Measurements from ENCODE around the gene LYZL1. TPM values are rescaled to one million over a fixed set of nuclear protein-coding genes. Genes with fewer than 3 reads are reported as not detected.
"Not testable (repeated sequence)": the region's sequence is repeated elsewhere in the genome, so short reads cannot be mapped to it uniquely, and the experiment has no call there.

LYZL1 gene
- total RNA-seq, 1 donor from 2014 or later: not detected

DNA sequence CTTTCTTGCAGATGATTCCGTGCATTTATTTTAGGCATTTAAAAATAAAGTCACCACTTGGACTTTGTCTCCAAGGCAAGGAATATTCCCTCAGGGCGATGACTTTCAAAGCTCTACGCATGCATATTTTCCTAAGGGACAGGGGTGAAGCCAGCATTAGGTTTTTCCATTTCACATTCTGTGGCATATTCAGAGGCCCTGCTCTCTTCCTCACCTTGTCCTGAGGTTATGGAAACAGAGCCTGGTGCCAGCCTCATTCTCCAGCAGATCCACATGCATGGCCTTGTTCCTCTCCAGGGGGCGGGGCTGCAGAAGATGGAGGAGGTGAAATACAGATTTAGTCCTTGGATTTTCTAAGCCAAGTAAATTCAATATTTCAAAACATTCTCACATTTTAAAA lies 11.6 kb upstream of the LYZL1 start:
- no peak overlapping the region for H3K27ac Mint-ChIP-seq
- H3K4me1 Mint-ChIP-seq (ENCODE audit: low read depth): peaks cover 3% of the 10 kb centered on the region

DNA sequence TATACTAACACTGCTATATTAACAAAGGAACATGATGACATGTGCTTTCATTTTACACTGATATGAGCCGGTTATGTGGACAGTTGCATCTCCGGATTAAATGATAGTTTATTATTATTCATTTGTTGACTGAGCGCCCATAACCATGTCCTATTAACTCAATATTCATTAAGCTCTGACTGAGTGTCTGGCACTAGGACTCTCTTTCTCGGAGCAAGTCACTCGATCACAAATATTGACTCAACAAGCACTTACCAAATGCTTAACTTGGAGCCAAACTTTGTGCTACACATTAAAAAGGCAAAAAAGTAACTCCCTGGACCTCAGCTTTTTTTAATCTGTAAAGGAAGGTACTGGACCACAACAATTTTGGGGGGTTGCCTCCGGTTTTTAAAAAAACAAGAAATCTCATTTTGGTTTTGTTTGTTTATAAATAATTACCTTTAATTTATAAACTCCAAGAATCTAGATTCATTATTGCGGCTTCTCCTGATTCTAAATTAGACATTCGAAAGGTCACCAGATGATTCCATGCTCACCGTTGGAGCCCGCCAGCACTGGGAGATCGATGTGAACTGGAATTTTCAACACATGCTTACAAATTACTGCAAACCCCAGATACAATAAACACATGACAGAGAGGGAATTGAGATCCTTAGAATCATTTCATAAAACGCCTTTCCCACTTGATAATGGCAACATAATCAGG lies 8.9 kb upstream of the LYZL1 start:
- Mint-ChIP-seq H3K27ac (no peak overlapping the region), H3K4me3 (ENCODE audit: low read depth) (no peak overlapping the region), H3K9me3 (ENCODE audit: low read depth) (no peaks in the 10 kb centered on the region), H3K36me3 (ENCODE audit: insufficient read depth) (no peaks in the 10 kb centered on the region), H3K27me3 (no peaks in the 10 kb centered on the region), H3K4me1 (ENCODE audit: low read depth) (peaks cover 5% of the 10 kb centered on the region)
- DNase-seq (ENCODE audit: low spot score, unreplicated experiment): no peak
- TF ChIP-seq, protein P1, sequence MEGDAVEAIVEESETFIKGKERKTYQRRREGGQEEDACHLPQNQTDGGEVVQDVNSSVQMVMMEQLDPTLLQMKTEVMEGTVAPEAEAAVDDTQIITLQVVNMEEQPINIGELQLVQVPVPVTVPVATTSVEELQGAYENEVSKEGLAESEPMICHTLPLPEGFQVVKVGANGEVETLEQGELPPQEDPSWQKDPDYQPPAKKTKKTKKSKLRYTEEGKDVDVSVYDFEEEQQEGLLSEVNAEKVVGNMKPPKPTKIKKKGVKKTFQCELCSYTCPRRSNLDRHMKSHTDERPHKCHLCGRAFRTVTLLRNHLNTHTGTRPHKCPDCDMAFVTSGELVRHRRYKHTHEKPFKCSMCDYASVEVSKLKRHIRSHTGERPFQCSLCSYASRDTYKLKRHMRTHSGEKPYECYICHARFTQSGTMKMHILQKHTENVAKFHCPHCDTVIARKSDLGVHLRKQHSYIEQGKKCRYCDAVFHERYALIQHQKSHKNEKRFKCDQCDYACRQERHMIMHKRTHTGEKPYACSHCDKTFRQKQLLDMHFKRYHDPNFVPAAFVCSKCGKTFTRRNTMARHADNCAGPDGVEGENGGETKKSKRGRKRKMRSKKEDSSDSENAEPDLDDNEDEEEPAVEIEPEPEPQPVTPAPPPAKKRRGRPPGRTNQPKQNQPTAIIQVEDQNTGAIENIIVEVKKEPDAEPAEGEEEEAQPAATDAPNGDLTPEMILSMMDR (IDR thresholded peaks at IDR 0.05; ENCODE audit: unreplicated experiment): no peak

More for the DNA sequence above, 11.6 kb upstream of the LYZL1 start:
- Mint-ChIP-seq H3K4me3 (ENCODE audit: low read depth) (no peak overlapping the region), H3K9me3 (ENCODE audit: low read depth) (no peaks in the 10 kb centered on the region), H3K36me3 (ENCODE audit: insufficient read depth) (no peaks in the 10 kb centered on the region), H3K27me3 (peaks cover 15% of the 10 kb centered on the region)
- TF ChIP-seq, protein P1 (IDR thresholded peaks at IDR 0.05; ENCODE audit: unreplicated experiment): no peak
- no peak for DNase-seq (ENCODE audit: low spot score, unreplicated experiment)

DNA sequence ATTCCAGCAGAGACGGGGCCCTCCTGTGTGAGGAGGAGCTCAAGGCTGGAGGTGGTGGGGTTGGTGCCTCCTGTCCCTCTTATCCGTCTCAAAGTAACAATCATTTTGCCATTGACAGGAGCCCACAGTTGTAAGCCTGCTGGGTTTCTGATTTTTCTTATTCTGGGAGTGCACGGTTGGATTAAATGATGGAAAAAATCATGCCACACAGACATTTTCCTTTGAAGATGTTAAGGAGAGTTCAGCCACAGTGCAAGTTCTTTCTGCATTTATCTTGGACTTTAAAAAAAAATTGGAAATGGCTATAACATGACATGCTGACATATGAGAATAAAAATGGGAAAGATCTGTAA lies 8.4 kb upstream of the LYZL1 start:
- DNase-seq (ENCODE audit: low spot score, unreplicated experiment): no peak
- no peaks in the 10 kb centered on the region for H3K9me3 Mint-ChIP-seq (ENCODE audit: low read depth)
- no peak overlapping the region for H3K27ac Mint-ChIP-seq
- no peaks in the 10 kb centered on the region for H3K27me3 Mint-ChIP-seq
- H3K36me3 Mint-ChIP-seq (ENCODE audit: insufficient read depth): no peaks in the 10 kb centered on the region
- H3K4me1 Mint-ChIP-seq (ENCODE audit: low read depth): peaks cover 5% of the 10 kb centered on the region
- no peak overlapping the region for H3K4me3 Mint-ChIP-seq (ENCODE audit: low read depth)
- TF ChIP-seq, protein P1 (IDR thresholded peaks at IDR 0.05; ENCODE audit: unreplicated experiment): no peak

DNA sequence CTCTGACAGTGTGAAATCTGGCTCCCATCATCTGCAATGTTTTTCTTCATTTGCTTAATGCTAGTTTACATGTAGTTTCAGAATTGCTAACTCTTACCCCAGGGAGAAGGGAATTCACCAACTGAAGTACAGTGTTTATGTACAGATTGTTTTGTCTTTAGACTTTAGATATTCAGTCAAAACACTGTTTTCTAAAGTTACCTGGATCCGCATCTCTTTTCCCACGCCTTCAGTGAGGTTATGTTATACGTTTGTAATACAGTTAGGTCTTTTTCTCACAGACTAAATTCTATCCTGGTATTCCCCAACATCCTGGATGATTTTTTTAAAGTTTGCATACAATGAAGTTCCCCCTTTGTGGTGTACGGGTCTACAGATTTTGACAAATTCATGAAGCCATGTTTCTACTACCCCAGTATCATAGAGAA lies 3.2 kb upstream of the LYZL1 start:
- Mint-ChIP-seq H3K4me1 (ENCODE audit: low read depth) (peaks cover 2% of the 10 kb centered on the region), H3K27ac (no peak overlapping the region), H3K9me3 (ENCODE audit: low read depth) (no peaks in the 10 kb centered on the region), H3K27me3 (no peaks in the 10 kb centered on the region), H3K36me3 (ENCODE audit: insufficient read depth) (no peaks in the 10 kb centered on the region), H3K4me3 (ENCODE audit: low read depth) (no peak overlapping the region)
- TF ChIP-seq, protein P1 (IDR thresholded peaks at IDR 0.05; ENCODE audit: unreplicated experiment): no peak
- no peak for DNase-seq (ENCODE audit: low spot score, unreplicated experiment)

DNA sequence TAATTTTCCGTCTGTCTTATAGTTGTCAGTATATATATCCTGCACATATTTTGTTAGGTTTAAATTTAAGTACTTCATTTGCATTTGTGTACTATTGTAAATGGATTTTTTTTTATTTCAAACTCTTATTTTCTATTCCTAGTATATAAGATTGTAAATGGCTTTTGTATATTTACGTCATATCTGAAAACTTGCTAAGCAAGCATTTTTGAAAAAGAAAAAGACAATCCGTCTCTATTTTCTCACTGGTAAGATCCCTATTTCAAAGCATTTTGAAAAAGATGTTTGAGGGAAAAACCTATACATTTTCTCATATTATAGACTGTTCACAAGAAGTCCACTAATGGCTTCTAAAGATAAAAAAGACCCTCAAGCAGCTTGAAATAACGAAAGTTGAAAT lies 1.2 kb upstream of the LYZL1 start:
- H3K36me3 Mint-ChIP-seq (ENCODE audit: insufficient read depth): no peaks in the 10 kb centered on the region
- no peak for DNase-seq (ENCODE audit: low spot score, unreplicated experiment)
- H3K4me3 Mint-ChIP-seq (ENCODE audit: low read depth): no peak overlapping the region
- TF ChIP-seq, protein P1 (IDR thresholded peaks at IDR 0.05; ENCODE audit: unreplicated experiment): no peak
- no peak overlapping the region for H3K27ac Mint-ChIP-seq
- H3K9me3 Mint-ChIP-seq (ENCODE audit: low read depth): no peaks in the 10 kb centered on the region
- H3K4me1 Mint-ChIP-seq (ENCODE audit: low read depth): peaks cover 2% of the 10 kb centered on the region
- H3K27me3 Mint-ChIP-seq: no peaks in the 10 kb centered on the region

DNA sequence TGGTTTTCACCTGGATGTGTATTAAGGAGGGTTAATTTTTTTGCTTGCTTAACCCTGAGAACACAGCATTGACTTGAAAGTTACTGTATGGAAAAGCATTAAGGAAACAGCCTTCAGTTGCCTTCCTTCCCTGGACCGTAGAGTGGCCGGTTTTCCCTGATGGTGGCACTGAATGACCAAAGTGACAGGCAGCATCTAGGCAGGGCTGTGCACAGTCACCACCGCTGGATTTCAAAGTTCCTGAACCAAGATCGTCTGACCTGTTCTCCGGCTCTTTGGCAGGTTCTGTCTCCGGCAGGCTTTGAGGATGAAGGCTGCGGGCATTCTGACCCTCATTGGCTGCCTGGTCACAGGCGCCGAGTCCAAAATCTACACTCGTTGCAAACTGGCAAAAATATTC lies 2.7 kb downstream of the LYZL1 start:
- not testable (repeated sequence) for H3K27me3 Mint-ChIP-seq; H3K36me3 Mint-ChIP-seq (ENCODE audit: insufficient read depth); H3K4me3 Mint-ChIP-seq (ENCODE audit: low read depth); H3K27ac Mint-ChIP-seq; H3K4me1 Mint-ChIP-seq (ENCODE audit: low read depth); DNase-seq (ENCODE audit: low spot score, unreplicated experiment)
- peaks cover 15% of the 10 kb centered on the region for H3K9me3 Mint-ChIP-seq (ENCODE audit: low read depth)

DNA sequence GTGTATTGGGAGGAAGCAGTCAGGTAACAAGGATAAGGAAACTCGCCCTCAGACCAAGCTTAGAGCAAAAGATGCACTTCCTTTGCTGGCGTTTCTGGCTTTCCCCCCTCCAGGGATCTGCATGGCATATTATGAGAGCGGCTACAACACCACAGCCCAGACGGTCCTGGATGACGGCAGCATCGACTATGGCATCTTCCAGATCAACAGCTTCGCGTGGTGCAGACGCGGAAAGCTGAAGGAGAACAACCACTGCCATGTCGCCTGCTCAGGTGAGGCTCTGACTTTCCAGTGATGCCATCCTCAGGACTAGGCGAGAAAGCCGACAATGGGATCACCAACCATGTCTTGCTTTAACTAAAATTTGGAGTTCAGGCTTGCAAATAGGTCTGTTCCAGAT lies 3.5 kb downstream of the LYZL1 start:
- not testable (repeated sequence) for H3K4me1 Mint-ChIP-seq (ENCODE audit: low read depth); H3K27ac Mint-ChIP-seq; H3K27me3 Mint-ChIP-seq; H3K4me3 Mint-ChIP-seq (ENCODE audit: low read depth); DNase-seq (ENCODE audit: low spot score, unreplicated experiment); H3K36me3 Mint-ChIP-seq (ENCODE audit: insufficient read depth)
- peaks cover 21% of the 10 kb centered on the region for H3K9me3 Mint-ChIP-seq (ENCODE audit: low read depth)

Measured in progenitor cell of endocrine pancreas (in vitro differentiated cells).